Measurements from ENCODE around the gene SAG.

Gene SAG

DNA sequence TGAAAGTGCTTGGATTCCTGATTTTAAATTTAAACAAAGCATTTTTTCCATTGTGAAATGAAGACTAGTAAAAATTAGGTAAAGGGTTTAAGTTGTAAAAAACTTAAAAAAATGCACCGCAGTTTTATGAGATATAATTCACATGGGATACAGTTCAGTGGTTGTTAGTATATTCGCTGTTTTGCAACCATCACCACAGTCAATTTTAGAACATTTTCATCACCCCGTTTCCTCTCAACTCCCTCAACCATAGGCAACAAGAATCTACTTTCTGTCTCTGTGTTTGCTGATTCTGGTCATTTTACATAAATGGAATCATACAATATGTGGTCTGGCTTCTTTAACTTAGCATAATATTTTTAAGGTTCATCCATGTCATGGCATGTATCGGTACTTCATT, 50.7 kb downstream of the SAG start:
- Histone ChIP-seq H3K27me3 (ENCODE audit: low read depth, low read length) (no peaks in the 10 kb centered on the region), H3K36me3 (ENCODE audit: control insufficient read depth in 1 of 2, insufficient read depth in 2 of 2, low read length in 2 of 2) (no peaks in the 10 kb centered on the region), H3K27ac (ENCODE audit: low read length) (no peak overlapping the region), H3K4me3 (ENCODE audit: low read depth in 1 of 2, low read length in 2 of 2) (no peak overlapping the region), H3K9me3 (ENCODE audit: control insufficient read depth in 1 of 2, low read length in 2 of 2) (no peaks in the 10 kb centered on the region), H3K4me1 (ENCODE audit: control insufficient read depth in 1 of 2, insufficient read depth in 2 of 2, low read length in 2 of 2) (peaks cover 4 to 32% of the 10 kb centered on the region in 2 donors)

DNA sequence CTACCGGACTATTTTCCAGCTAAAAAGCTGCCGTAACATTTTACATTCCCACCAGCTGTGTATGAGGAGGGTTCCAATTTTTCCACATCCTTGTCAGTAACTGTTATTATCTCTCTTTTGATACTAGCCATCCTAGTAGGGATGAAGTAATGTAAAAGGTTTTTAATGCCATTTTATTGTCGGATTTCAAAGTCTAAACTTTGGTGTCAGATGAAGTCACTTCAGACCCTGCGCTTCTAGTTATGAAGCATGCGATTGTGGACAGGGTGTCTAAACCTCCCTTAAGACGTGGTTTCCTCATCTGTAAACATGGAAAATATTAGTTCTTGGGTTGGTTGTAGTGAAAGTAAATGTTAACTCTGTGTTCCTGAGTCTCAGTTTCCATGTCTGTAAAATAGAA, 51.3 kb downstream of the SAG start:
- H3K9me3 ChIP-seq (ENCODE audit: control insufficient read depth in 1 of 2, low read length in 2 of 2) = no peaks in the 10 kb centered on the region
- H3K4me1 ChIP-seq (ENCODE audit: control insufficient read depth in 1 of 2, insufficient read depth in 2 of 2, low read length in 2 of 2) = peaks cover 0 to 32% of the 10 kb centered on the region in 2 donors
- no peak overlapping the region for H3K4me3 ChIP-seq (ENCODE audit: low read depth in 1 of 2, low read length in 2 of 2)
- no peak overlapping the region for H3K27ac ChIP-seq (ENCODE audit: low read length)
- no peaks in the 10 kb centered on the region for H3K27me3 ChIP-seq (ENCODE audit: low read depth, low read length)
- H3K36me3 ChIP-seq (ENCODE audit: control insufficient read depth in 1 of 2, insufficient read depth in 2 of 2, low read length in 2 of 2) = no peaks in the 10 kb centered on the region

DNA sequence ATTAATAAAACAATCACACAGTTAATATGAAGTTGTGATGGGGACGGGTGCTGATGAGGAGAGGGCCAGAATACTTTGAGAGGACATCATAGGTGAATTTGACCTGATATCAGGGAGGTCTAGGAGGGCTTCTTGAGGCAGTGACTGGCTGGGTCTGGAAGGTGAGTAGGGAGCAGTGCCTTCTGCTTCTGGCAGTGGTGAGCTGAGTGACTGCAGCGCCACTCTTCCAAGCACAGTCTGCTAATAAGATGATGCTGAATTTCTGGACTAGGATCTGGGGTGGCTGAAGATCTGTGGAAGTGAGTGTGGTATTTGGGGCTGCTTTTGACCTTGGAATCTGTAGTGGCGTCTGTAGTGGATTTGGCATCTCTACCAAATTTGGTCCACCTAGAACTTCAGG, 52.2 kb downstream of the SAG start:
- H3K4me1 ChIP-seq (ENCODE audit: control insufficient read depth in 1 of 2, insufficient read depth in 2 of 2, low read length in 2 of 2) = peaks cover 0 to 32% of the 10 kb centered on the region in 2 donors

GRCh38 chr2:233360771-233361176, 53.2 kb downstream of the SAG start:
- H3K36me3 ChIP-seq (ENCODE audit: control insufficient read depth in 1 of 2, insufficient read depth in 2 of 2, low read length in 2 of 2) = no peaks in the 10 kb centered on the region
- H3K9me3 ChIP-seq (ENCODE audit: control insufficient read depth in 1 of 2, low read length in 2 of 2) = no peaks in the 10 kb centered on the region
- no peak overlapping the region for H3K27ac ChIP-seq (ENCODE audit: low read length)
- no peak overlapping the region for H3K4me3 ChIP-seq (ENCODE audit: low read depth in 1 of 2, low read length in 2 of 2)
- H3K27me3 ChIP-seq (ENCODE audit: low read depth, low read length) = no peaks in the 10 kb centered on the region
- H3K4me1 ChIP-seq (ENCODE audit: control insufficient read depth in 1 of 2, insufficient read depth in 2 of 2, low read length in 2 of 2) = peaks cover 0 to 27% of the 10 kb centered on the region in 2 donors

More for the DNA sequence above, 52.2 kb downstream of the SAG start:
- Histone ChIP-seq H3K4me3 (ENCODE audit: low read depth in 1 of 2, low read length in 2 of 2) (no peak overlapping the region), H3K9me3 (ENCODE audit: control insufficient read depth in 1 of 2, low read length in 2 of 2) (no peaks in the 10 kb centered on the region), H3K27me3 (ENCODE audit: low read depth, low read length) (no peaks in the 10 kb centered on the region), H3K36me3 (ENCODE audit: control insufficient read depth in 1 of 2, insufficient read depth in 2 of 2, low read length in 2 of 2) (no peaks in the 10 kb centered on the region), H3K27ac (ENCODE audit: low read length) (no peak overlapping the region)

- no peaks in the 10 kb centered on the region for H3K9me3 ChIP-seq (ENCODE audit: control insufficient read depth in 1 of 2, low read length in 2 of 2)
- no peaks in the 10 kb centered on the region for H3K27me3 ChIP-seq (ENCODE audit: low read depth, low read length)
- H3K4me1 ChIP-seq (ENCODE audit: control insufficient read depth in 1 of 2, insufficient read depth in 2 of 2, low read length in 2 of 2) = peaks cover 0 to 22% of the 10 kb centered on the region in 2 donors
- no peak overlapping the region for H3K4me3 ChIP-seq (ENCODE audit: low read depth in 1 of 2, low read length in 2 of 2)
- H3K27ac ChIP-seq (ENCODE audit: low read length) = peak overlapping the region; percentile 36
- no peaks in the 10 kb centered on the region for H3K36me3 ChIP-seq (ENCODE audit: control insufficient read depth in 1 of 2, insufficient read depth in 2 of 2, low read length in 2 of 2)
Measured at GRCh38 chr2:233361297-233361696, 53.7 kb downstream of the SAG start.

DNA sequence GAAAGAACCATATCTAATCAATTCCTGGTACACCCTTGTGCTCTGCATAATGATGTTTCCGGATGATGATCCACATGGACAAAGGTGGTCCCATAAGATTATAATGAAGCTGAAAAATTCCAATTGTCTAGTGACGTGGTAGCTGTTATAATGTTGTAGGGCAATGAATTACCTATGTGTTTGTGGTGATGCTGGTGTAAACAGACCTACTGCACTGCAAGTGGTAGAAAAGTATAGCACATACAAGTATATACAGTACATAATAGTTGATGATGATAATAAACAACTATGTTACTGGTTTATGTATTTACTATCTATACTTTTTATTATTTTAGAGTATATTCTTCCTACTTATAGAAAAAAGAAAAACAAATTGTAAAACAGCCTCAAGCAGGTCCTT, 55.1 kb downstream of the SAG start:
- Histone ChIP-seq H3K4me3 (ENCODE audit: low read depth in 1 of 2, low read length in 2 of 2) (no peak overlapping the region), H3K9me3 (ENCODE audit: control insufficient read depth in 1 of 2, low read length in 2 of 2) (no peaks in the 10 kb centered on the region), H3K27ac (ENCODE audit: low read length) (no peak overlapping the region), H3K4me1 (ENCODE audit: control insufficient read depth in 1 of 2, insufficient read depth in 2 of 2, low read length in 2 of 2) (peaks cover 0 to 12% of the 10 kb centered on the region in 2 donors), H3K36me3 (ENCODE audit: control insufficient read depth in 1 of 2, insufficient read depth in 2 of 2, low read length in 2 of 2) (no peaks in the 10 kb centered on the region), H3K27me3 (ENCODE audit: low read depth, low read length) (no peaks in the 10 kb centered on the region)

DNA sequence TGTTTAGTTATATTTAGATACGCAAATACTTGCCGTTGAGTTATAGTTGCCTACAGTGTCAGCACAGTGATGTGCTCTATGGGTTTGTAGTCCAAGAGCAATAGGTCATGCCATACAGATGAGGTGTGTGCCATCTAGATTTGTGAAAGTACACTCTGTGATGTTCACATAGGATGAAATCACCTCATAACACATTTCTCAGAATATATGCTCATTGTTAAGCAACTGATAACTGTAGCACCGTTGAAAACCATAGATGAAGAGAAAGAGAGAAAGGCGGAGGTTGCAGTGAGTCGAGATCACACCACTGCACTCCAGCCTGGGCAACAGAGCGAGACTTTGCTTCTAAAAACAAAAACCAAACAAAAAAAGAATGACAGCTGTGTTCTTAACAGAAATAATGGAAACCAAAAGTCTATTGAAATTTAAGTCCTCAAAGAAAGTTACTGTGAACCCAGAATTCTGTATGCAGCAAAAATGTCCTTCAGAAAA, 56.2 kb downstream of the SAG start:
- no peaks in the 10 kb centered on the region for H3K9me3 ChIP-seq (ENCODE audit: control insufficient read depth in 1 of 2, low read length in 2 of 2)
- no peaks in the 10 kb centered on the region for H3K36me3 ChIP-seq (ENCODE audit: control insufficient read depth in 1 of 2, insufficient read depth in 2 of 2, low read length in 2 of 2)
- H3K4me1 ChIP-seq (ENCODE audit: control insufficient read depth in 1 of 2, insufficient read depth in 2 of 2, low read length in 2 of 2) = peaks cover 0 to 4% of the 10 kb centered on the region in 2 donors
- no peak overlapping the region for H3K27ac ChIP-seq (ENCODE audit: low read length)
- no peaks in the 10 kb centered on the region for H3K27me3 ChIP-seq (ENCODE audit: low read depth, low read length)
- H3K4me3 ChIP-seq (ENCODE audit: low read depth in 1 of 2, low read length in 2 of 2) = no peak overlapping the region

DNA sequence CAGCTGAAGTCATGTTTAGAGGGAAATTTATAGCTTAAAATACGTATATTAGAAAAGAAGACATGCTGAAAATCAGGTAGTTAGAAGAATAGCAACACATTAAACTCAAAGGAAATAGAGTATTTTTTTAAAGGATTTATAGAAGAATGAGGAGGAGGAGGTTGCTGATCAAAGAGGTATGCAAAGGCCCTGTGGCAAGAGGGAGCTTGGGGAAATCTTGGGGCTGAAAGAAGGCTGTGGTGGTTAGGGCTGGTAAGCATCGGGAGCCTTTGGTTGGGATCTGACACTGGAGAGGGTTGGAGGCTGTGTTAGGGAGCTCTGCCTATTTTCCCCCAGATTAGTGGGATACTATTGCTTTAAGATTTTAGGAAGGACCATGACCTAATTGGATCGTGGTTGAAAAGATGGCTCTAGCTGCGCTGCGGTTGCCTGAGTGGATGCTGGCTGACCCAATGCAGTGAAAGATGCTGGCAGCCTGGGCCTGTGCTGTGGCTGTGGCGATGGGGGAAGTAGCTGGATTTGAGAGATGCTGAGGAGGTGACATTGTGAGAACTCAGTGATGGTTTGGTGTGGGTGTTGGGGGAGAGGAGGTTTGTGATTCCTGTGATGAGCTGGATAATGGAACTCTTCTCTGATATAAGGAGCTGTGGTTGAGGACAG, 58.4 kb downstream of the SAG start:
- H3K27me3 ChIP-seq (ENCODE audit: low read depth, low read length) = no peaks in the 10 kb centered on the region
- no peak overlapping the region for H3K4me3 ChIP-seq (ENCODE audit: low read depth in 1 of 2, low read length in 2 of 2)
- peaks cover 0 to 9% of the 10 kb centered on the region in 2 donors for H3K4me1 ChIP-seq (ENCODE audit: control insufficient read depth in 1 of 2, insufficient read depth in 2 of 2, low read length in 2 of 2)
- H3K36me3 ChIP-seq (ENCODE audit: control insufficient read depth in 1 of 2, insufficient read depth in 2 of 2, low read length in 2 of 2) = no peaks in the 10 kb centered on the region
- H3K9me3 ChIP-seq (ENCODE audit: control insufficient read depth in 1 of 2, low read length in 2 of 2) = no peaks in the 10 kb centered on the region
- H3K27ac ChIP-seq (ENCODE audit: low read length) = no peak overlapping the region

GRCh38 chr2:233367586-233367985, 60.0 kb downstream of the SAG start:
- Histone ChIP-seq H3K27me3 (ENCODE audit: low read depth, low read length) (no peaks in the 10 kb centered on the region), H3K27ac (ENCODE audit: low read length) (no peak overlapping the region), H3K9me3 (ENCODE audit: control insufficient read depth in 1 of 2, low read length in 2 of 2) (no peaks in the 10 kb centered on the region), H3K4me1 (ENCODE audit: control insufficient read depth in 1 of 2, insufficient read depth in 2 of 2, low read length in 2 of 2) (peaks cover 0 to 9% of the 10 kb centered on the region in 2 donors), H3K36me3 (ENCODE audit: control insufficient read depth in 1 of 2, insufficient read depth in 2 of 2, low read length in 2 of 2) (peaks cover 0 to 4% of the 10 kb centered on the region in 2 donors), H3K4me3 (ENCODE audit: low read depth in 1 of 2, low read length in 2 of 2) (no peak overlapping the region)

DNA sequence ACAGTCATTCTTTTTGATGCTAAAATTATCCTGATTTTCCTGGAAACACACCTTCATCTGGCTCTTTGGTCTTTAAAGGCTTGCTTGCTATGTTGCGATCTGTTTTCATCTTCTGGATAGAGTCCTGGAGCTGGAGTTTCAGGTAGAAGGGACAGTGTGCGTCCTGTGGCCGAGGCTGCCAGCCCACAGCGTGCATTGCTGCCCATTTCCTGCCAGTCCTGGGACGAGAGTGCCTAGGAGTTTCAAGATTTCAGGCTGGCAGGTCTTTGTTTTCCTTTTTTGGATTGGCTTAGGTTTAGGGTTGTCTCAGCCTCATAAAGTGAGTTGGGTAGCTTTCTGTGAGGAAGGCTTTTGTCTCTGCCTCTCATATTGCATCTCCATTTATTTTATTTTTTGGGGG, 61.1 kb downstream of the SAG start:
- Histone ChIP-seq H3K27me3 (ENCODE audit: low read depth, low read length) (no peaks in the 10 kb centered on the region), H3K9me3 (ENCODE audit: control insufficient read depth in 1 of 2, low read length in 2 of 2) (no peaks in the 10 kb centered on the region), H3K36me3 (ENCODE audit: control insufficient read depth in 1 of 2, insufficient read depth in 2 of 2, low read length in 2 of 2) (peaks cover 0 to 4% of the 10 kb centered on the region in 2 donors), H3K4me1 (ENCODE audit: control insufficient read depth in 1 of 2, insufficient read depth in 2 of 2, low read length in 2 of 2) (peaks cover 0 to 9% of the 10 kb centered on the region in 2 donors), H3K4me3 (ENCODE audit: low read depth in 1 of 2, low read length in 2 of 2) (no peak overlapping the region), H3K27ac (ENCODE audit: low read length) (no peak overlapping the region)

GRCh38 chr2:233369462-233369861, 61.8 kb downstream of the SAG start:
- no peaks in the 10 kb centered on the region for H3K27me3 ChIP-seq (ENCODE audit: low read depth, low read length)
- H3K4me3 ChIP-seq (ENCODE audit: low read depth in 1 of 2, low read length in 2 of 2) = no peak overlapping the region
- H3K36me3 ChIP-seq (ENCODE audit: control insufficient read depth in 1 of 2, insufficient read depth in 2 of 2, low read length in 2 of 2) = peaks cover 0 to 4% of the 10 kb centered on the region in 2 donors
- H3K9me3 ChIP-seq (ENCODE audit: control insufficient read depth in 1 of 2, low read length in 2 of 2) = no peaks in the 10 kb centered on the region
- peaks cover 0 to 9% of the 10 kb centered on the region in 2 donors for H3K4me1 ChIP-seq (ENCODE audit: control insufficient read depth in 1 of 2, insufficient read depth in 2 of 2, low read length in 2 of 2)
- H3K27ac ChIP-seq (ENCODE audit: low read length) = no peak overlapping the region

Data from muscle layer of duodenum (tissue), 2 donors.